SH-SY5Y (cell line): ENCODE data around the gene PRSS38.

Experiments used
- GATA2 ChIP-seq: IDR thresholded peaks from 2 replicates; pipeline ENCODE4 v1.6.1; 2011; ENCODE audit warnings: mild to moderate bottlenecking, low read depth, low read length
- GATA3 ChIP-seq: IDR thresholded peaks from 2 replicates; pipeline ENCODE4 v1.6.1; 2011; ENCODE audit warnings: low read depth, mild to moderate bottlenecking, low read length, moderate library complexity

PRSS38 gene

DNA sequence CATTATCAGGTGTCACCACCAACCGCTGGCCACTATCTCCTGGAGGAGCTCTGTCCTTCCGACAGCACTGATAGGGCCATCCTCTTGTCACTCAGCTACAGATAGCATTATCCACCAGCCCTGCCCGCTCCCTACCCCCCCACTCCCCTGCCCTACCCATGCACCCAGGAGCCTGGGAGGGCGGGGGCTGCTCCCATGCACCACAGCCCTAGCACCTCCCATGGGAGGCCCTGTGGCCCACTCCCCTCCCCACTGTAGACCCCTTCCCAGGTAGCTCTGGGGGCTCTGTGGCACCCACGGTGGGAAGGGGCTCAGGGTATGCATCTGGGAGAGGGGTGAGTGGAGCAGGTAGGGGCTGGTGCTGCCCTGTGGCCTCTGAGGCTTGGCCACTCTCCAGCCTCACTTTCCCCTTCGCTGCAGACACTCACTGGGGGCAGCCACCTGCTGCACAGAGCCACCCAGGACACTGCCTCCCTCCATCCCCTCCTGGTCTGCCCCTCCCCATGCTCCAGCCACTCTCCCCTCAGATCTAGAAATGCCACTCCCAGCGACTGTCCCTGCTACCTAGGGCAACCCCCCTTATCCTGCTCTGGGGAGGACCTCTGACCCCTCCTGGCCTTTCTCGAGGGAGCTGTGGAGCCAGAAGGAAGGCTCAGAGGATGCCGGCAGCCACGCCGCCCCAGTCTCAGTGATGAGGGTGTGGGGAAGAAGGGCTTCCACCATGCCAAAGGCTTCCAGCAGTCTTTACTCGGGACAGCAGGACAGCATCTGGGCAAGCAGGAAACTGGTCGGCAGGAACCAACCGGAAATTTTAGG is 73.8 kb downstream of the PRSS38 start:
- no peak for TF ChIP-seq GATA2
- no peak for TF ChIP-seq GATA3

DNA sequence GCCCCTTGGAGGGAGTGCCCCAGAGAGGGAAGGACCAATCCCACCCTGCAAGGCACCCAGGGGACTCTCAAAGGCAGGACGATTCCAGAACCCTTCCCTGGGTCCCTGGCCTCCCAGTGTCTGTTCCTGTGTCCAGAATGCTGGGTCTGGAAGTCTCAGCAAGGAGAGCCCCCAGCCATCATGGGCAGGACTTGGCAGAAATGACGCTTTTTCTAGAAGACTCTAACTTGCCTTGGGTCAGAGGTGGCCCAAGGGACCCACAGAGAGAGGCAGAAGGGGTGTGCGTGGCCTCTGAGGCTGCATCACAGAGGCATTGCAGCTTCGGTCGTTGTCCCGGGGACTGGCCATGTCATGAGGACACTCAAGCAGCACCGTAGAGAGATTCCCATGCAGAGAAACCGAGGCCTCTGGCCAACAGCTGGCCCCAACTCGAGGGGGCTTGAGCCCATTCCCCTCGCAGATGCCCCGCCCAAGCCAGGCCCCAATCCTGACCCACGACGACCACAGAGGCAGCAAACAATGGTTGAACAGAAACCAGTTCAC is 74.5 kb downstream of the PRSS38 start:
- TF ChIP-seq GATA3, result no peak
- no peak for TF ChIP-seq GATA2

DNA sequence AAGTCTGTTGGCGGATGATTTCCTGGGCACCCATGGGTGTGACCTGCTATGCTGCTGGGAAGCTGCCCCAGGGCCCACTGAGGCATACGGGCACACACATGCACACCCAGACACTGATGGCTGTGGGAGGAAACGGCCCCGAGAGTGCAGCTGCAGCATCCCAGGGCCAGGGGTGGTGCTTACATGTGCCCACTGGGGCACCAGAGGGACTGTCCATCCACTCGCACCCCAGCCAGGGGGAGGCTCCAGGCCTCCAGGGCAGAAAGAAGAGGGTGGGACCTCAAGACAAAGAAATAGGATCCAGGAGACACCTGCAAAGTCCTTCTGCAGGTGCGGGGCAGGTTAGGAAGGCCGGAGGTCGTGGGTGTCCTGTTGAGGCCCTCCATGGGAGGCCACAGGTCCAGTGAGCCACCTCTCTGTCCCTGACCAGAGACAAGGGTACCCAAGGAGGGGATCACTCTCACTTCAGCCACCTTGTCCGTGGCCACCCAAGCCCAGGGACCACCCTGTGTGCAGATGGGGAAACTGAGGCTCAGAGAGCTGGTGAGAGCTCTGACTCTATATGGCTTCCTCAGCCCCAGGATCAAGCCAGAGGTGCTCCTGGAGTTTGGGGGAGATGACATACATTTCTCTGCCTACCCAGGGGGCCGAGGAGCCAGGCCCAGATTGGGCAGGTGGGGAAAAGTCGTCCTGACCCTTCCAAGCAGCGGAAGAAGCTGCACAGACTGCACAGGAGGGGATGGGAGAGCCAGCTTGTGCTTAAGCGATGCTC is 75.2 kb downstream of the PRSS38 start:
- TF ChIP-seq GATA3 (no peak), GATA2 (no peak)

DNA sequence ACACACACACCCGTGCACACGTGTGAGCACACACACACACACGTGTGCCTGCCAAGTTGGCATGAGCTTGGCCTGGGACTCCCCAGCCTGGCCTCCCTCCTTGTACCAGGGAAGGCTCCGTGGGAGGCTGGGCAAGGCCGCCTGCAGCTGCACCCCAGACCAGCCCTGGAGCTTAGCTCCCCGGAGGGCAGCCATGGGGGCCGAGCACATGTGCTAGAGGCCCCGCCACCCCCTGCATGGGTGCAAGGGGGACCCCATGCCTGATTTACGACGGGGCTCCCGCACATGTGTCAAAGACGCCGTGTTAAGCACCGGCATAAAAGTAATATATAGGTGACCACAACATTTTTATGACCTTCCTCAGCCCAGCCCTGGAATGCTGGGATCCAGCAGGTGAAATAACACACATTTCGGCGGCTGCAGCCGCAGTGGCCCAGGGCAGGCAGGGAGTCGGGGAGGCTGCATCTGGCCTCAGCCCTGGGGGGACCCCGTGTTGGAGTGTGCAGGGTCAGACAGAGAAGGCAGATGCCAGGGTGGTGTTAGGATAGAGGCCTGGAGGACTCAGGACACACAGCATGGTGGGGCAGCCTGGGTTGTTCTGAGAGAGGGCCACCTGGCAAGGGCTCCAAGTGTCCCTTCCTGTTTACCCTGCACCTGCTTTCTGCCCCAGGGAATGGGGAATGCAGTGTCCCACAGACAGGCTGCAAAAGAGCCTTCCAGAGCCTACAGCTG is 75.9 kb downstream of the PRSS38 start:
- TF ChIP-seq GATA2 (no peak), GATA3 (no peak)

DNA sequence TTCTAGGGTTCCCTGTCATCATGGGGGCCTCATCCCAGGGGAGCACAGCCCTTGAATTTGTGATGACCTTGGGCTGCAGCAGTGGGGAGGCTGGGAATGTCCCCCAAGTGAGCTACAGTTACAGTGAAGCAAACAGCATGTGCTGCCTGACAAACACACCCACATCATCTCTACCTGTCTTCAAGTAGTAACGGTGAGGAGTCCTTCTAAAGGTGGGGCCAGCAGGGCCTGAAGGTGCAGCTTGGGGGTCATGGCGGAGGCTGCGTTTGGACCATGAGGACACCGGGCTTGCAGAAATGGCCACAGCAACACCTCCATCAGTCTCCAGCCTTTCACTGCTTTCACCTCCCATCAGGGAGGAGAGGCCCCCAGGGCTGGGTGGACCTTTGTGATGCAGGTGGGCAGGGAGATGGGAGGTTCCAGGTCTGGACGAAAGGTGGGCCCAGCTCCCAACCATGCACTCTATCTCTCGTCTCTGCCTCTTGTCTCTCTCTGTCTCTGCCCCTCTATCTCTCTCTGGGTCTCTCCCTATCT is 76.5 kb downstream of the PRSS38 start:
- TF ChIP-seq GATA2 (no peak), GATA3 (no peak)

DNA sequence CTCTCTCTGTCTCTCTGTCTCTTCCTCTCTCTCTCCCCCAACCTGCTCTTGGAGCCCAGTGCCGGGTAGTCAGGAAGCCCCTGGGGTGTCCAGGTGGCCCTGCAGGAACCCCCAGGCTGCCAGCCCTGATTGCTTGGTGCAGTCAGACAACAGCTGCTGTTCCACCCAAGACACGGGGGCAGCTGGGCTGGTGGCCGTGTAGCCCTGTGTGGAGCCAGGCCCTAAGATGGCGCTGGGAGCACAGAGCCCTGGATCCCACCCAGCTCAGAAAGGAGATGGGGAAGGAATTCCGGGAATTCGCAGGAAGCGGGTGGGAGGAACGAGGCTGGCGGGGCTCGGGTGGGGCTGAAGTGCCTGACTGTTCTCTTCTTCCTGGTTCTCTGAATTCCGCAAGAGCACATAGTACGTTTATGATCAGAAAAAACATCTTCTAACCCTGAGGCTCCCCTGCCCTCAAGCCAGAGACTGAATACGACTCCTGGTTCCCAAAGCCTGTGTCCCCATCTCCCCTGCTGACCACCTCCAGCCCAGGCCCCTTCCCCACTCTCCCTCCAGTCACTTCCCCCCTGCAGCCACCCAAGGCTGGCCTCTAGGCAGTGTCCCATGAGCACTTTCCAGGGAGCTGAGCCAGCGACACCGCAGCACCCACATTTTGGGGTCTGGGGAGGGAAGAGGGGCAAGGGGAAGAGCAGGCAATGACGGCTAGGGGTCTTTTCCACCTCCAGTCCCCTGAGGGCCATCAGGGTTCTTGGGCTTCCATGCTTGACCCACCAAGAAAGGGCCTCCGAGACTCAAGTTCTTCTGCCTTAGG is 77.2 kb downstream of the PRSS38 start:
- TF ChIP-seq GATA2, result no peak
- TF ChIP-seq GATA3, result no peak

DNA sequence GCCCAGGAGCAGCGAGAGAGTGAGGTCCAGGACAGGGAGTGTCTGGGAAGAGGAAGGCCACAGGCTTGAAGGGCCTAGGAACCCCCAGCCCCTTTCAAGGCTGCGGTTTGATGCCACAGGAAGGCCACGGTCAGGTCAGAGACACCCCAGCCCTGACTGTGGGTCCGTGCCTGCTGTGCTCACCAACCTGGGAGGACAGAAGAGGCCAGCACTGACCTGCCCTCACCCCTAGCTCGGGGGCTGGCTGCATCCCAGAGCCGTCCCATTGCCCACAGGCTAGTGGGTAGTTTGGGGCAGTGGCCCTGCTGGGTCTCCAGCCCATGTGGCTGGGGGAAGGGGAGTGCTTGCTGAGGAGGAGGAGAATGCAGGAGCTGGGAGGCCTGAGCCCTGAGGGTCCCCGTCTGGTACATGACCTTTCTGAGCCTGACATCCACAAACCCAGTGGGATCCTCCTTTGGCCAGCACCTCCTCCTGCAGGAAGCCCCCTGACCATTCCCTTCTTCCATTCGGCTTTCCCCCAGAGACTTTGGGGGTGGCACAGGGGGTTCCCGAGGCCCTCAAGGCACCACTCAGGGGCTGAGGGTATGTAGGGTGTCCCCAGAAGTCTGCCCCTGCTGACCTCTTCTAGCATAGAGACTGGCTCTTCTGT is 77.9 kb downstream of the PRSS38 start:
- no peak for TF ChIP-seq GATA3
- TF ChIP-seq GATA2, result no peak

DNA sequence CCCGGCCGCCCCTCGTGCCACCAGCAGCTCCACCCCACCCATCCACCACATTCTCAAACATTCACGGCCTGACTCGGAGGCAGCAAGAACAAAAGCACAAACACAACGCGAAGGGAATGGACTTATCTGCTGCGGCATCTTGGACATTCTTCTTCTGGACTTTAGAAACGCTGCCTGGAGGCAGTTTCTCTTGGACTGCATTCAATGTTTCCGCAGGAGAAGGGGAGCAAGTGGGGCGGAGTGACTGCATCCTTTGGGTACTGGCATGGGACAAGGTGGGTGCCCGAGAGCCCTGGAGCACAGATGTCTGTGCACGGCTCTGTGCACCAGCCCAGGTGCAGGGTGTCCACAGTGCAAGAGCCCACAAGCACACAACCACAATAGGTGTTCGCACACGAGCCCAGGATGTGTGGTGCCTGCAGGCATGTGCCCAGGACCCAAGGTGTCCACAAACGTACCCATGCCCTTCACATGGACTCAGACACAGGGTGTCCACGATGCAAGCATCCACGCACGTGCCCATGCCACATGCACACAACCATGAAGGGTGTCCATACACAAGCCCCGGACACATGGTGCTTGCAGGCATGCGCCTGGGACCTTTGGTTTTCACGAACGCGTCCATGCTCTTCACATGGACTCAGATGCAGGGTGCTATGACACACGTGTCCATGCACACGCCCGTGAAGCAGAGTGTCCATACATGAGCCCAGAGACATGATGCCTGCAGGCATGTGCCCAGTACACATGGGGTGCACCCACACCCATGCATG is 78.7 kb downstream of the PRSS38 start:
- TF ChIP-seq GATA2 (no peak), GATA3 (no peak)

DNA sequence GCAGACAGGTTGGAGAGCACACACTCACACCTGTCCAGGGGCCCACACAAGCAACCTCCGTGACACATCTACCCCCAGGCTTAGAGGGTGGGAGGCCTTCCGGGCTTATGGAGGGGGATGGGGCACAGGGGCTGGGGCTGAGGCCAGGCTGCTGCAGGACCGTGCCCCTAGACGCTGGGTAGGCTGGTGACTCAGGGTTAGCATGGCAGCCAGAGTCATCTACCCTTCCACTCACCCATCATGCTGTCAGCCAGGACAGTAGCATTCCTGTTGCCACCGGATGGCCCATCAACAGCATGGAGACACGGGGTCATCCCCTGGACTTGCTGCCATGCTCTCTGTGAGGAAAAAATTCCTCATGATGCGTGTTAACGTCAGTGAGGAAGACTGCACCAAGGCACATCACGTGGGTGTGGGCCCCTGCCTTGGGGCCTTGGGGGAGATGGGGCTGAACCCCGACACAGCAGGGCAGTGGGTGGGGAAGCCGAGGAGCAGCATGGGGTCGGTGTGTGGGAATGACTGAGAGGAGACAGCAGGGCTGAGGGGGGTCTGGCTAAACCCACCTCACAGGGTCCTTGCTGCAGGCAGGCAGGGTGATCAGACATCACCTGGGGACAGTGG is 79.5 kb downstream of the PRSS38 start:
- TF ChIP-seq GATA3 (no peak), GATA2 (no peak)
